ENCODE results near the gene GFY. TPM values are rescaled to one million over a fixed set of nuclear protein-coding genes. Genes with fewer than 3 reads are reported as not detected.

Gene GFY
- total RNA-seq, 1 donor, result not detected

DNA sequence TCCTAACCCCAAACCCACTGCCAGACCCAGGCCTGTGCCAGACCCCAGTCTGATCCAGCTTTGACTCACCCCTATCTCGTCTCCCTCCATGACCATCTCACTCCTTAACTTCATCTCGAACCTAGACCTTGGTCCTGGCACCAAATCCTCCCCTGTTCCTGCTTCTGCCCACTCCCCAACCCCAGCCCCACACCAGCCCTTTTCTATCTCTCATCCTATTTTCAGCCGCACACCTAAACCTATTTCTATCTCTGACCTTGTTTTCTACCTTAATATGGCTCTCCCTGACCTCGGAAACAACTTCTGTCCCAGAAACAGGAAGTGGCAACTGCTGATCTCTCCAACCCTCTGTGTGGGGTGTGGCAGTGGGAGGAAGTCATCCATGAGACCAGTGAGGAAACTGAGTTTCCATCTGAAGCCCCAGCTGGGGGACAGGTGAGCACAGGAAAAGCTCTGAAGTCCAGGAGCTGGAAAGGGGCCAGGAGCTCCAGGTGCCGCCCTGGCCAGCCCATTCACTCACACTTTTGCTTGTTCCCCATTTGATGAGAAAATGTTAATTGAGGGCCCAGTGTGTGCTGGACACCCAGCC, 15.7 kb upstream of the GFY start:
- no peak overlapping the region for H2AFZ ChIP-seq (ENCODE audit: low read length)
- H4K20me1 ChIP-seq (ENCODE audit: insufficient read depth, low read length), result no peaks in the 10 kb centered on the region
- H3K4me1 ChIP-seq (ENCODE audit: insufficient read depth, low read length), result peaks cover under 1% of the 10 kb centered on the region
- H3K79me2 ChIP-seq (ENCODE audit: insufficient read depth, low read length), result no peaks in the 10 kb centered on the region
- H3K36me3 ChIP-seq (ENCODE audit: insufficient read depth, low read length), result no peaks in the 10 kb centered on the region
- H3K4me2 ChIP-seq (ENCODE audit: insufficient read depth, low read length), result no peak overlapping the region
- TF ChIP-seq, protein P1, sequence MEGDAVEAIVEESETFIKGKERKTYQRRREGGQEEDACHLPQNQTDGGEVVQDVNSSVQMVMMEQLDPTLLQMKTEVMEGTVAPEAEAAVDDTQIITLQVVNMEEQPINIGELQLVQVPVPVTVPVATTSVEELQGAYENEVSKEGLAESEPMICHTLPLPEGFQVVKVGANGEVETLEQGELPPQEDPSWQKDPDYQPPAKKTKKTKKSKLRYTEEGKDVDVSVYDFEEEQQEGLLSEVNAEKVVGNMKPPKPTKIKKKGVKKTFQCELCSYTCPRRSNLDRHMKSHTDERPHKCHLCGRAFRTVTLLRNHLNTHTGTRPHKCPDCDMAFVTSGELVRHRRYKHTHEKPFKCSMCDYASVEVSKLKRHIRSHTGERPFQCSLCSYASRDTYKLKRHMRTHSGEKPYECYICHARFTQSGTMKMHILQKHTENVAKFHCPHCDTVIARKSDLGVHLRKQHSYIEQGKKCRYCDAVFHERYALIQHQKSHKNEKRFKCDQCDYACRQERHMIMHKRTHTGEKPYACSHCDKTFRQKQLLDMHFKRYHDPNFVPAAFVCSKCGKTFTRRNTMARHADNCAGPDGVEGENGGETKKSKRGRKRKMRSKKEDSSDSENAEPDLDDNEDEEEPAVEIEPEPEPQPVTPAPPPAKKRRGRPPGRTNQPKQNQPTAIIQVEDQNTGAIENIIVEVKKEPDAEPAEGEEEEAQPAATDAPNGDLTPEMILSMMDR (IDR thresholded peaks at IDR 0.05; ENCODE audit: extremely low read depth, low read depth, low read length), result no peak
- no peak overlapping the region for H3K4me3 ChIP-seq (ENCODE audit: insufficient read depth, low read length)
- no peaks in the 10 kb centered on the region for H3K9me3 ChIP-seq (ENCODE audit: low read depth, low read length)
- peak; percentile 46 for DNase-seq (ENCODE audit: insufficient read length, low spot score, missing footprints)
- no peaks in the 10 kb centered on the region for H3K27me3 ChIP-seq (ENCODE audit: insufficient read depth, low read length)
- H3K27ac ChIP-seq (ENCODE audit: low read depth, low read length), result no peak overlapping the region

DNA sequence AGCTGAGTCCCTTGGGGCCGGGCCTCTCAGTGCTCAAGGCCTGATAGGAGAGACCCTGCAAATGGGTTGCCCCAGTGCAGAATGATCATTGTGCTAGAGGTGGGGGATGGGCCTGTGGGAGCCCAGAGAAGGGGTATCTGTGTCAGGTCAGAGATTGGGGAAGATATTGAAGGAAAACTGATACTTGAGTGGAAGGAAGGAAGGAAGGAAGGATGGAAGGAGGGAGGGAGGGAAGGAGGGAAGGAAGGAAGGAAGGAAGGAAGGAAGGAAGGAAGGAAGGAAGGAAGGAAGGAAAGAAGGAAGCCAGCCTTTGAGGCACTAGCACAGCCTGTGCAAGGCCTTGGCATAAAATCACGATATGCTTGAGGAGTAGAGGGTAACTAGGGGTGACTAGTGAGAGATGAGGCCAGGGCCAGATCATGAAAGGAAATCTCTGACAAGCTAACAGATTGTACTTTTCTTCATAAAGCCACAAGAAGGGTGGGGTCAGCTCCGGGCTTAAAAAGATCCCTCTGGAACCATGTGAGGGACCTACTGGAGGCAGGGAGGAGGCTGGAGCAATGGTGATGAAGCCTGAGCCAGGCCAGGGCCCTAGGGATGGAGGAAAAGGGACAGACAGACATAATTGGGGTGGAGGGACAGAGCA, 13.4 kb upstream of the GFY start:
- H2AFZ ChIP-seq (ENCODE audit: low read length), result no peak overlapping the region
- no peak overlapping the region for H3K4me2 ChIP-seq (ENCODE audit: insufficient read depth, low read length)
- no peaks in the 10 kb centered on the region for H3K9me3 ChIP-seq (ENCODE audit: low read depth, low read length)
- H3K4me1 ChIP-seq (ENCODE audit: insufficient read depth, low read length), result peaks cover 12% of the 10 kb centered on the region
- no peaks in the 10 kb centered on the region for H3K36me3 ChIP-seq (ENCODE audit: insufficient read depth, low read length)
- H3K27ac ChIP-seq (ENCODE audit: low read depth, low read length), result no peak overlapping the region
- peak; percentile 82 for DNase-seq (ENCODE audit: insufficient read length, low spot score, missing footprints)
- H3K27me3 ChIP-seq (ENCODE audit: insufficient read depth, low read length), result no peaks in the 10 kb centered on the region
- no peak overlapping the region for H3K4me3 ChIP-seq (ENCODE audit: insufficient read depth, low read length)
- H3K79me2 ChIP-seq (ENCODE audit: insufficient read depth, low read length), result no peaks in the 10 kb centered on the region
- TF ChIP-seq, protein P1 (IDR thresholded peaks at IDR 0.05; ENCODE audit: extremely low read depth, low read depth, low read length), result no peak
- no peaks in the 10 kb centered on the region for H4K20me1 ChIP-seq (ENCODE audit: insufficient read depth, low read length)

DNA sequence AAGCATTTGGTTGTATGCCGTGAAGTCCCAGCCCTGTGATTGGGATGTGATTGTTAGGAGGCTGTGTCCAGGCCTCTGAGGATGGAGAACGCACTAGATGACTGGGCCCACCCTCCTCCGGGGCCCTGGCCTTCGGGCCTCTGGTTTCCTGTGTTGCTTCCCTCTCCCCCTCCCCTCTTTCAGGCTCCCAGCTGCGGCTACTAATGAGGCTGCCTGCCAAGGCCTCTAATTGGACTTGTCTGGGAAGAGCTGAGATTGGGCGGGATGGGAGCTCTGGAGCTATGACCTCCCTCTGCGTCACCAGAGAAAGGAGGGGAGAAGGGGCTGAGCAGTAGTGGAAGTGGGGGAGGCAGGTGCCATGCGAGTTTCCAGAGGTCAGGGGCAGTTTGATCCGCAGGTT, 11.8 kb upstream of the GFY start:
- Histone ChIP-seq H3K79me2 (ENCODE audit: insufficient read depth, low read length) (no peaks in the 10 kb centered on the region), H3K4me3 (ENCODE audit: insufficient read depth, low read length) (no peak overlapping the region), H3K27ac (ENCODE audit: low read depth, low read length) (no peak overlapping the region), H2AFZ (ENCODE audit: low read length) (peak overlapping the region; percentile 29), H3K4me2 (ENCODE audit: insufficient read depth, low read length) (no peak overlapping the region), H4K20me1 (ENCODE audit: insufficient read depth, low read length) (no peaks in the 10 kb centered on the region), H3K4me1 (ENCODE audit: insufficient read depth, low read length) (peaks cover 12% of the 10 kb centered on the region), H3K9me3 (ENCODE audit: low read depth, low read length) (no peaks in the 10 kb centered on the region), H3K27me3 (ENCODE audit: insufficient read depth, low read length) (peaks cover 11% of the 10 kb centered on the region), H3K36me3 (ENCODE audit: insufficient read depth, low read length) (no peaks in the 10 kb centered on the region)
- TF ChIP-seq, protein P1 (IDR thresholded peaks at IDR 0.05; ENCODE audit: extremely low read depth, low read depth, low read length), result no peak
- DNase-seq (ENCODE audit: insufficient read length, low spot score, missing footprints), result peak; percentile 80

DNA sequence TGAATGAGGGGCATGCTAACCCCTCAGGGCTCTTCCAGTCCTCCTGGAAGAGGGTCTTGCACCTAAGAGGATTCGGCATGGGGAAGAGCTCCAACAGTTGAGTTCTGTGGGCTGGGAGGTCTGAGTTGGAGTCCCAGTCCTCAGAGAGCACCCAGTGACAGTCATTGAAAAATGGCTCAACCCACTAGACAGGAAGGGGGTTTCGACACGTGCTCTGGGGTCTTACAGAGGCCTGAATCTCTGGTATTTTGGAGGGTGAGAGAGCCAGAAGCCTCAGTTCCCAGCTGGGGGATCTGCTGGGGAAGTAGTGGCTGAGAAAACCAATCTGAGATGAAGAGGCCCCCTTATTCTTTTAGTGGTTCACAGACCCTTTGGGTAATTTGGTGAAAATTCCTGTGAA, 10.9 kb upstream of the GFY start:
- Histone ChIP-seq H3K4me3 (ENCODE audit: insufficient read depth, low read length) (no peak overlapping the region), H3K27me3 (ENCODE audit: insufficient read depth, low read length) (peaks cover 19% of the 10 kb centered on the region), H3K36me3 (ENCODE audit: insufficient read depth, low read length) (no peaks in the 10 kb centered on the region), H3K9me3 (ENCODE audit: low read depth, low read length) (no peaks in the 10 kb centered on the region), H3K4me2 (ENCODE audit: insufficient read depth, low read length) (no peak overlapping the region), H3K79me2 (ENCODE audit: insufficient read depth, low read length) (no peaks in the 10 kb centered on the region), H4K20me1 (ENCODE audit: insufficient read depth, low read length) (no peaks in the 10 kb centered on the region), H2AFZ (ENCODE audit: low read length) (no peak overlapping the region), H3K4me1 (ENCODE audit: insufficient read depth, low read length) (peaks cover 12% of the 10 kb centered on the region), H3K27ac (ENCODE audit: low read depth, low read length) (no peak overlapping the region)
- TF ChIP-seq, protein P1 (IDR thresholded peaks at IDR 0.05; ENCODE audit: extremely low read depth, low read depth, low read length), result no peak
- peak; percentile 41 for DNase-seq (ENCODE audit: insufficient read length, low spot score, missing footprints)

All from osteoblast (primary cell).